Keratinocyte (primary cell): Measurements from ENCODE around the gene DNM2.

Source experiments
- EZH2 ChIP-seq: IDR thresholded peaks from one replicate; pipeline ENCODE4 v1.6.1; 2012; ENCODE audit warnings: inconsistent platforms, mild to moderate bottlenecking, low read length, moderate library complexity
- TF ChIP-seq, protein P1 (sequence below), 3 experiments: IDR thresholded peaks in 1 of 3; conservative IDR thresholded peaks in 1 of 3; optimal IDR thresholded peaks in 1 of 3; 2 replicates in 2 of 3; 3 replicates in 1 of 3; pipeline versions ENCODE3 to v1.5.1; 2011; ENCODE audit warnings: low read length in 3 of 3, mild to moderate bottlenecking in 3 of 3, moderate library complexity in 2 of 3, control low read depth in 1 of 3, inconsistent platforms in 1 of 3; ENCODE audit not compliant: insufficient read depth in 2 of 3; ENCODE audit errors: extremely low read depth in 1 of 3

DNA sequence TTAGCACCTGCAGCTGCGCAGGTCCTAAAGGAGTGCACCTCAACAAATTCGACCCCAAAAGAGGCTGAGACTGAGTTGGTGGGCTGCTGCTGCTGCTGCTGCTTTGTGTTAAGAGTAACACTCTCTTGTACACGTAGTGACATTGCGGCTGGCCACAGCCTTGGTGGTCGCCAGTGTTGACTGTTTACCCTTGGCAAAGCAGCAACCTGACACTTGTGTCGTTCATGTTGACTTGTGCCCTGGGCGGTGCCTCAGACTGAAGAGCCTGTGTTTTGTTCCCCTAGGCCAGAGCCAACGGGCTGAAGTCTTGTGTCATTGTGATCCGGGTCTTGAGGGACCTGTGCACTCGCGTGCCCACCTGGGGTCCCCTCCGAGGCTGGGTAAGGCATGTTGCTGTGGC is 39.1 kb upstream of the DNM2 start:
- TF ChIP-seq EZH2: no peak
- TF ChIP-seq, protein P1, sequence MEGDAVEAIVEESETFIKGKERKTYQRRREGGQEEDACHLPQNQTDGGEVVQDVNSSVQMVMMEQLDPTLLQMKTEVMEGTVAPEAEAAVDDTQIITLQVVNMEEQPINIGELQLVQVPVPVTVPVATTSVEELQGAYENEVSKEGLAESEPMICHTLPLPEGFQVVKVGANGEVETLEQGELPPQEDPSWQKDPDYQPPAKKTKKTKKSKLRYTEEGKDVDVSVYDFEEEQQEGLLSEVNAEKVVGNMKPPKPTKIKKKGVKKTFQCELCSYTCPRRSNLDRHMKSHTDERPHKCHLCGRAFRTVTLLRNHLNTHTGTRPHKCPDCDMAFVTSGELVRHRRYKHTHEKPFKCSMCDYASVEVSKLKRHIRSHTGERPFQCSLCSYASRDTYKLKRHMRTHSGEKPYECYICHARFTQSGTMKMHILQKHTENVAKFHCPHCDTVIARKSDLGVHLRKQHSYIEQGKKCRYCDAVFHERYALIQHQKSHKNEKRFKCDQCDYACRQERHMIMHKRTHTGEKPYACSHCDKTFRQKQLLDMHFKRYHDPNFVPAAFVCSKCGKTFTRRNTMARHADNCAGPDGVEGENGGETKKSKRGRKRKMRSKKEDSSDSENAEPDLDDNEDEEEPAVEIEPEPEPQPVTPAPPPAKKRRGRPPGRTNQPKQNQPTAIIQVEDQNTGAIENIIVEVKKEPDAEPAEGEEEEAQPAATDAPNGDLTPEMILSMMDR (optimal IDR thresholded peaks at IDR 0.05 in 1 of 3, IDR thresholded peaks at IDR 0.05 in 1 of 3, conservative IDR thresholded peaks at IDR 0.05 in 1 of 3; ENCODE audit: extremely low read depth in 1 of 3, insufficient read depth in 2 of 3, low read length in 3 of 3): no peak
